Femur (tissue), 1 donor: ENCODE results near the gene DDX39B.

Experiments used
- DNase-seq: peaks from one replicate; pipeline ENCODE4 v3.0.0-alpha.2; 2017

Gene DDX39B

GRCh38 chr6:31546958-31547726 lies 5.3 kb upstream of the DDX39B start, which contains the start of gene NFKBIL1:
Gene NFKBIL1, plus strand, starts transcription at chr6:31547608. Its CDS starts 87 bp downstream, at chr6:31547695.
- DNase-seq, result peak; percentile 98

DNA sequence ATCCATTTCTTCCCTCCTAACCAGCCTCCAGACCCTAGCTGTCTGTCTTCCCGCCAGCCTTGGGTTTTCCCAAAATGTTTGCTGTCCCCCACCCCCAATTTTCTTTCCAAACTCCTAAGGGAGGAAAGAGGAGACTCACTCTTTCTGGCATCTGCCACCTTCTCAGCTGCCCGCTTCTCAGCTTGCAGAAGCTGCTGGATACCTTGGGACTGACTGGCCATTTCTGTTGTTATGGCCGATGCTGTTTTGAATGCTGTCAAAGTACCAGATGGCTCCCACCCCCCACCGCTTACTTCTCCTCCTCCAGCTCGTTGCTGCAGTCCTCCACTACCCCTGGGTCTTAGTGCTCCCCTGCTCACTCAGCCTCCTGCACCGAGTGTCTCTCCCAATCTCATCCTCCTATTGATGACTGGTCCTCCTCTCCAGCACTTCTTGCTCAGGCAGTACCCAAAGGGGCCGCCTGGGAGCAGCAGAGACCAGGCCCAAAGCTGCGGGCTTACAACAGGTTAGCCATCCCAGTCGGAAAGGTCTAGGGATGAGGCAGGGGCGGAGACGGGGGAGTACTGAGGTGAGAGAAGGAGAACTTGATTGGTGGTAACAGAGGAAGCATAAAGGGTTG lies 4.6 kb upstream of the DDX39B start, which contains the start of gene ATP6V1G2:
Gene ATP6V1G2, minus strand, starts transcription at position 270 of the 619 bp plus-strand sequence. Its CDS starts 49 bp downstream, at position 221.
- DNase-seq, result peak; percentile 93

GRCh38 chr6:31545291-31545690 lies 3.5 kb upstream of the DDX39B start:
- DNase-seq, result no peak

DNA sequence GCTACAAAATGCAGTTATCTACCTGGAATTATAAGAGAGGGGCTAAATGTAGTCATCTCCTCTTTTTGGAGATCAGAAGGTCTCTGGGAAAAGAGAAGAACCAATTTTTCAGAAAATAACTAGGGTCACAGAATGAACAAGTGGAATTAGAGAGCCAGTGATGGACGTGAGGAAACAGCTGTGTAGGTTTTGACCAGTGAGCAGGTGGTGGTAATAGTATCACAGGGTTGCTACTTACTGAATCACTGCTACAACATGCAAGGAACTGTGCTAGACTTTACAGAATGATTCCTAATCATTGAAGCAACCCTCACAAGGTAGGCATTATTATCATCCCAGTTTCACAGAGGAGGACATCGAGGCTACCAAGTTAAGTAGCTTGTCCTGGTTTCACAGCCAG lies 2.9 kb upstream of the DDX39B start:
- DNase-seq, result no peak

GRCh38 chr6:31543639-31544038 lies 1.8 kb upstream of the DDX39B start:
- DNase-seq, result no peak

DNA sequence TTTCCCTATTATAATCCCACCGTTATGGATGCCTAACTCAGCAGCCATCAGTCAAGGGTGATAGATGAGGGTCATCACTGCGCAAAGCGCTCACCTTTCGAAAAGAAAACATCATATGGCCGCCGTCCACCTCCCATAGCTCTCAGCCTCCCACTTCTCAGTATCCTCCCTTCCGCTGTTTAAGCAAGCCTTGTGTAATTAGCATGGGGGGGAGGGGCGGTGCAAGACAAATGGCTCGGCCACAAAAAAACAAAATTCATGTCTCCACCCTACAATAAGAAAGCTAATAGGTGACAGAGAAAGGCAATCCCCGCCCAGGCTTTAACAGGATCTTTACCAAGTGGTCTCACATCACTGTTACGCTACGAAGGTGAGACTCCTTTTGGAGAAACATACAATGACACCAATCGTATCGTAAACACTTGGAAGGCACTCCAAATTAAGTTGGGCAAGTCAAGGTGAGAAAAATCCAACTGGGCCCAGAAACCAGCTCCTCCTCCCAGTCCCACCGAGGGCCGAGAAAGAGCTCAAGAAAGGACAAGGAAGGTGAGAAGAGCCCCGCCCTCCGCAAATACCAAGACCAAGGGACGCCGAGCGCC lies 645 bp downstream of the DDX39B start:
- peak; percentile 61 for DNase-seq

DNA sequence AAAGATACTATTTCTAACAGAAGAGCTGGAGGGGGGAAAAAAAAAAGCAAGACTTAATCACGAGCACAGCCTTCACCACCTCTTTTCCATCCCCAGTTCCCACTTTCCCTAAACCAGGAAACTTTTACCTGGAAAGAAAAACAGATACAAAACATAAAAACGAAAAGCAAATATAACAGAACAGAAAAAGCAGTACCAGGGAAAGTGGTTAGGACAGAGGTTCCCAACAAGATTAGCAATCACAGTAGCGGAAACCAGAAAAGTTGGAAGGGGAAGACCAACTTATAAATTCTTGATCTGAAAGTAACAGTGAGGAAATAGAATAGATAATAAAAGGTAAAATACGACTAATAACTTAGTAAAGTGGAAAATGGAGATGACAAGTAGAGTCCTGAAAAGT lies 1.2 kb downstream of the DDX39B start:
- DNase-seq, result no peak

DNA sequence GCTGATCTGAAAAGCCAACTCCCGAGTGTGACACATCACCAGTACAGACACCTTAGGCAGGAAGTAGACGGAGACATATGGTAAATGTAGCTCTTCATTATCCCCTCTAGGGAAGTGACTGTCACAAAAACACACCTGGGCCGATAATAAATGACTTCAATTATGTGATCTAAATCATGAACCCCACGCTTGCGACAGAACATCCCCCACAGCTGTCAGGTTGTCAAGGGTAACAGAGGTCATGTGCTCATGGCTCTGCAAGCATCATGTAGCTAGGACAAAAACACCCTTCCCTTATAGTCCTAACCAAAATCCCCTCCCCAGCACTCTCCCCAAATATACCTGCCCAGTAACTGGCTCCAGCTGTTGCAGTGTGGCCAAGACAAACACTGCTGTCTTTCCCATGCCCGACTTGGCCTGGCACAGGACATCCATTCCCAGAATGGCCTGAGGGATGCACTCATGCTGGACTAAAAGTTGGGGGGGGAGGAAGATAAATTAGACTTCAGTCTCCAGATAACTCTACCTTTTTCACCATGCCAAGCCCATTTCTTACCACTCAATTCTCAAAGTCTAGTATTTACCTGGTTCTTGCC lies 2.9 kb downstream of the DDX39B start:
- DNase-seq, result no peak

GRCh38 chr6:31535538-31536324 lies 6.1 kb downstream of the DDX39B start:
- no peak for DNase-seq

GRCh38 chr6:31534521-31535040 lies 7.2 kb downstream of the DDX39B start:
- DNase-seq, result no peak

DNA sequence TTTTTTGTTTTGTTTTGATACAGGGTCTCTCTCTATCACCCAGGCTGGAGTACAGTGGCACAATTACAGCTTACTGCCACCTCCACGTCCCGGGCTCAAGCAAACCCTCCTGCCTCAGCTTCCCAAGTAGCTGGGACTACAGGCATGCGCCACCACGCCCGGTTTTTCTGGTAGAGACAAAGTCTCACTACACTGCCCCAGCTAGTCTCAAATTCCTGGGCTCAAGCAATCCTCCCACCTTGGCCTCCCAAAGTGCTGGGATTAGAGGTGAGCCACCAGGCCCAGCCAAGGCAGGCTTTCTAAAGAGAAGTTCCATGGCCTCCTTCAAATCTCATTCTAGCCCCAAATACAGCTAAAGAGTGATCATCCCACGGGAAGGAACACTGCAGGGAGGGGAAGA lies 7.8 kb downstream of the DDX39B start:
- no peak for DNase-seq

DNA sequence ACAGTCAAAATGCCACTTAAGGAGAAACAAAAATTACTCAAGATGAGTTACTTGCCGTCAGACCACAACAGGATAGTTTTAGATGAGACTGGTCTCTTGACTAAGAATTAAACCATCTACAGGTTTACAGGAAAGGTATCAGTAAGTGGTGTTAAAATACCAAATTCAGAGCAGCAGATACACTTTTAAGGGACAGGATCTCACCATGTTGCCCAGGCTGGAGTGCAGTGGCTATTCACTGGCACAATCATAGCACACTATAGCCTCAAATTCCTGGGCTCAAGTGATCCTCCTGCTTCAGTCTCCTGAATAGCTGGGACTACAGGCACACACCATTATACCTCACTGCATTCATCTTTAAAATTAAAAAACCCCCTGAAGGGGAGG lies 8.4 kb downstream of the DDX39B start:
- DNase-seq, result no peak

- DNase-seq, result no peak
These were observed 9.0 kb downstream of the DDX39B start for GRCh38 chr6:31532644-31533454.

DNA sequence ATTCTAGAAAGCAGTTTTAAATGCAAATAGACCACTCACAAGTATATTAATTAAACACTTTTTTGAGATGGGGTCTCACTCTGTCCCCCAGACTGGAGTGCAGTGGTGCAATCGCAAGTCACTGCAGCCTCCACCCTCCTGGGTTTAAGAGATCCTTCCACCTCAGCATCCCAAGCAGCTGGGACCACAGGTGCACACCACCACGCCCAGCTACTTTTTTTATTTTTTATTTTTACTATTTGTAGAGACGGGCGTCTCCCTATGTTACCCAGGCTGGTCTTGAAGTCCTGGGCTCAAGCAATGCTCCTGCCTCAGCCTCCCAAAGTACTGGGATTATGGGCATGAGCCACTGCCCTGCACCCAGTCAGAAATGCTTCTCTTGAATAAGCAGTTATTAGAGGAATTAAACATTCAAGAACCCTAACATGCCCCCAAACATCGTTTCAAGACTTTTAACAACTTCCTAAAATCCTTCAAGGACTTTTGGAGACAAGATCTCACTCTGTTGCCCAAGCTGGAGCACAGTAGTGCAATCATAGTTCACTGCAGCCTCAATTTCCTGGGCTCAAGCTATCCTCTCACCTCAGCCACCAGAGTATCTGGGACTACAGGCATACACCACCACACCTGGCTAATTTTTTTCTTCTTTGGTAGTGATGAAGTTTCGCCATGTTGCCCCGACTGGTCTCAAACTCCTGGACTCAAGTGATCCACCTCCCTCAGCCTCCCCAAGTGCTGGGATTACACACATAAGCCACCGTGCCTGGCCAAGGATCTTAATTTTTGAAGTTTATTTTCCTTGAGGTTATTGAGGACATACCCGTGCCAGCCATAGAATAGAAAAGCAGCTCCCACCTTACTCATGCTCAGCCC lies 9.8 kb downstream of the DDX39B start:
- no peak for DNase-seq

GRCh38 chr6:31531162-31531561 lies 10.6 kb downstream of the DDX39B start:
- DNase-seq, result no peak

DNA sequence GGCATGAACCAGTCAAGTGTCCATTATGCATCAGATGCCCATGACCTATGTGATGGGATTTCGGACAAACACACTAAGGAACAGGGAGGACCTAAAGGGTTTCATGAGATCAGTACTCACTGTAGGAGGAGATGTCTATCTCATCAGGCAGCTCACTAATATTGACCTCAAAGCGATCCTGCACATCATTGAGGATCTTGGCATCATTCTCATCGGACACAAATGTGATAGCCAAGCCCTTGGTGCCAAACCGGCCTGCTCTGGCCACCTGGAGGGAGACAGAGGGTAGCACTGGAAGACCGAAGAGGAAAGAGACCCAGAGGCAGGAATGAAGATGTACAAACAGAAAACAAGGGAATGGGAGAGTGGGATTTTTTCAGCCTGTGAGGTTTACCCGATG lies 11.1 kb downstream of the DDX39B start:
- no peak for DNase-seq

GRCh38 chr6:31529329-31530150 lies 12.3 kb downstream of the DDX39B start:
- peak; percentile 46 for DNase-seq

DNA sequence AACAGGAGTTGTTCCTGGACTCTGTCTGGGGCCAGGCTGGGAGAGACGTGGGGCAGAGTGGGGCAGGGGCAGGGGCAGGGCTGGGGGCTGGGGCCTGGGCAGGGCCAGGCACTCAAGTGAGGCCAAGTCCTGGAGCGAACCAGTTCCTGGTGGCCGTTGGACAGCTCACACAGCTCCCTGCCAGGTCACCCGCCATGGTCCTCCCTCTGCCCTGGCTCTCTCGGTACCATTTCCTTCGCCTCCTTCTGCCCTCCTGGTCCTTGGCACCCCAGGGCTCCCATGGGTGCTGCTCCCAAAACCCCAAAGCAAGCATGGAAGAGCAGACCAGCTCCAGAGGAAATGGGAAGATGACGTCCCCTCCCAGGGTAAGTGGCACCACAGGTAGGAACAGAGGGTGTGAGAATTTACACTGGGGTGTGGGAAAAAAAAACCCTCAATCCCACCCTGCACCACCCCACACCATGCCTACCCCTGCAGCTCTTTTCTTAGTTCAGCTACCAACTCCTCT lies 12.9 kb downstream of the DDX39B start, which contains the start of gene MCCD1:
Gene MCCD1, plus strand, starts transcription at position 142 of the 508 bp plus-strand sequence. Its CDS starts 53 bp downstream, at position 195.
- no peak for DNase-seq

DNA sequence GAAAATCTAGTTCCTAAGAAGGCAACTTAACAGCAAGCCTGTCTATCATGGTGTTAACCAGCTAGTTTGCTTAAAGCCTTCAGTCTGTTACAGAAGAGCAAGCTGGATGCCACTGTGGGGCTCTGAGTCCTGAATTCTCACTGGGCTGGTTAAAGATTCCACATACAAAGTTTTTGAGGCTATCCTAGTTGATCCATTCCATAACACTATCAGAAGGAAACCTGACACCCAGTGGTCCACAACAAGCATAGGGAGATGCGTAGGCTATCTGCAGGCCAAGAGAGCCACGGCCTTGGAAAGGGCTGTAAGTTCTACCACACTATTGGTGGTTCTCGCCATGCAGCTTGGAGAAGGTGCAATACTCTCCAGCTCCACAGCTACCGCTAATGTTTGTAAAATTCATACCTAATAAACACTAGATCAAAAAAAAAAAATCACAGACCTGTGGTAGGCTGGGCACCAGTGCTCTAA lies 13.5 kb downstream of the DDX39B start:
- DNase-seq, result no peak
